RWPE1 (cell line): Measurements from ENCODE around the gene PAGE2B.
"Not testable (repeated sequence)": the region's sequence is repeated elsewhere in the genome, so short reads cannot be mapped to it uniquely, and the experiment has no call there.

Experiments used
- CTCF ChIA-PET: fragments of 350-600 bp; sonication (Branson Sonifier 250); formaldehyde crosslinking; extraction: SDS; loops from one replicate; lab custom pipeline; 2021; lab: Yijun Ruan, JAX
- POLR2A ChIA-PET: fragments of 400-600 bp; formaldehyde crosslinking; extraction: SDS; loops from one replicate; lab custom pipeline; 2020; ENCODE audit warnings: antibody characterized with exemption; ENCODE audit not compliant: low non-redundant PET; lab: Yijun Ruan, JAX
- DNase-seq: peaks from one replicate; pipeline ENCODE4 v3.0.0; 2012; ENCODE audit warnings: low spot score
- H3K27ac ChIP-seq: fragments of 450-650 bp; 2 replicates; pipeline ENCODE4 v1.5.1; 2017
- TF ChIP-seq, protein P1 (sequence below): fragments of 450-650 bp; conservative IDR thresholded peaks from 2 replicates; pipeline ENCODE4 v1.5.1; 2017; ENCODE audit warnings: low read depth, mild to moderate bottlenecking

The PAGE2B gene

DNA sequence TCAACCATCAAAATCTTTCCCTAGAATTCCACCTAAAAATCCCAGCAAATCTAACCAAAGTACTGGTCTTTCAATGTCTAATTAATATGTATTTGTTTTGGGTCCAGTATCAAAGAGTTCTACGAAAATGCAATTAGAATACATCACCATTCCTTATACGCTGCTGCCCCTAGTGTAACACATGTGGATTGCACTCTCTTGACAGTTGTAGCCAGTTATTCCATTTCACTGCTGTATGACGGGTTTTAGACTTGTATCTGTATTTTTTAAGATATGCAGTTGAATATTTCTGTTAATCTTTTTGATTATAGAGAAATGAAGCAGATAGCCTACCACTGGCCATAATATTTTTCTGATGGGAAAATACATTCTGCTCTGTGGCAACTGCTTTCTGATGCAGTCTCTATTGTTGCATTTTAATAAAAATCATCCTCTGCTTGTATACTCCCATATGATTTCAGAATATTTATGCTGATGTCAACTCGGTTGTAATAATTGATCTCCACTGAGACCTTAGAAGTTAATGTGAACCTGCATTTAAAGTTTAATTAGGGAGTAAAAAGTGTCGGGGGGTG, 17.1 kb upstream of the PAGE2B start:
- CTCF ChIA-PET = interaction anchor here (0.7 kb wide), 2 partner anchors 809 to 1192 kb away, joined by 3 read pairs; no protein-coding TSS in a partner anchor
- DNase-seq = peak; percentile 6
- H3K27ac ChIP-seq = no peak overlapping the region
- TF ChIP-seq, protein P1, sequence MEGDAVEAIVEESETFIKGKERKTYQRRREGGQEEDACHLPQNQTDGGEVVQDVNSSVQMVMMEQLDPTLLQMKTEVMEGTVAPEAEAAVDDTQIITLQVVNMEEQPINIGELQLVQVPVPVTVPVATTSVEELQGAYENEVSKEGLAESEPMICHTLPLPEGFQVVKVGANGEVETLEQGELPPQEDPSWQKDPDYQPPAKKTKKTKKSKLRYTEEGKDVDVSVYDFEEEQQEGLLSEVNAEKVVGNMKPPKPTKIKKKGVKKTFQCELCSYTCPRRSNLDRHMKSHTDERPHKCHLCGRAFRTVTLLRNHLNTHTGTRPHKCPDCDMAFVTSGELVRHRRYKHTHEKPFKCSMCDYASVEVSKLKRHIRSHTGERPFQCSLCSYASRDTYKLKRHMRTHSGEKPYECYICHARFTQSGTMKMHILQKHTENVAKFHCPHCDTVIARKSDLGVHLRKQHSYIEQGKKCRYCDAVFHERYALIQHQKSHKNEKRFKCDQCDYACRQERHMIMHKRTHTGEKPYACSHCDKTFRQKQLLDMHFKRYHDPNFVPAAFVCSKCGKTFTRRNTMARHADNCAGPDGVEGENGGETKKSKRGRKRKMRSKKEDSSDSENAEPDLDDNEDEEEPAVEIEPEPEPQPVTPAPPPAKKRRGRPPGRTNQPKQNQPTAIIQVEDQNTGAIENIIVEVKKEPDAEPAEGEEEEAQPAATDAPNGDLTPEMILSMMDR = peak; percentile 67
- POLR2A ChIA-PET = no interaction called here

DNA sequence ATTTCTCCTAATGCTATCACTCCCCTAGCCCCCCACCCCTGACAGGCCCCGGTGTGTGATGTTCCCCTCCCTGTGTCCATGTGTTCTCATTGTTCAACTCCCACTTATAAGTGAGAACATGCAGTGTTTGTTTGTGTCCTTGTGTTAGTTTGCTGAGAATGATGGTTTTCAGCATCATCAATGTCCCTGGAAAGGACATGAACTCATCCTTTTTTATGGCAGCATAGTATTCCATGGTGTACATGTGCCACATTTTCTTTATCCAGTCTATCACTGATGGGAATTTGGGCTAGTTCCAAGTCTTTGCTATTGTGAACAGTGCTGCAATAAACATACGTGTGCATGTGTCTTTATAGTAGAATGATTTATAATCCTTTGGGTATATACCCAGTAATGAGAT, 7.7 kb upstream of the PAGE2B start:
- H3K27ac ChIP-seq, POLR2A ChIA-PET, CTCF ChIA-PET, DNase-seq: not testable (repeated sequence)

DNA sequence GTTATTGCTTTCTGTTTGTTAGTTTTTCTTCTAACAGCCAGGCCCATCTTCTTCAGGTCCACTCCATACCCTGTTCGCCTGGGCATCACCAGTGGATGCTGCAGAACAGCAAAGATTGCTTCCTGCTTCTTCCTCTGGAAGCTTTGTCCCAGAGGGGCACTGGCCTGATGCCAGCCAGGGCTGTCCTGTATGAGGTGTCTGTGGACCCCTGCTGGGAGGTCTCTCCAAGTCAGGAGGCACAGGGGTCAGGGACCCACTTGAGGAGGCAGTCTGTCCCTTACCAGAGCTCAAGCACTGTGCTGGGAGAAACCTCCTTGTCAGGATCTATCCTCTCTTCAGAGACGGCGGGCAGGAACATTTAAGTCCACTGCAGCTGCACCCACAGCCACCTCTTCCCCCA, 2.5 kb upstream of the PAGE2B start:
- ChIA-PET POLR2A (no interaction called here), CTCF (no interaction called here)
- TF ChIP-seq, protein P1 = no peak
- no peak for DNase-seq
- H3K27ac ChIP-seq = no peak overlapping the region

DNA sequence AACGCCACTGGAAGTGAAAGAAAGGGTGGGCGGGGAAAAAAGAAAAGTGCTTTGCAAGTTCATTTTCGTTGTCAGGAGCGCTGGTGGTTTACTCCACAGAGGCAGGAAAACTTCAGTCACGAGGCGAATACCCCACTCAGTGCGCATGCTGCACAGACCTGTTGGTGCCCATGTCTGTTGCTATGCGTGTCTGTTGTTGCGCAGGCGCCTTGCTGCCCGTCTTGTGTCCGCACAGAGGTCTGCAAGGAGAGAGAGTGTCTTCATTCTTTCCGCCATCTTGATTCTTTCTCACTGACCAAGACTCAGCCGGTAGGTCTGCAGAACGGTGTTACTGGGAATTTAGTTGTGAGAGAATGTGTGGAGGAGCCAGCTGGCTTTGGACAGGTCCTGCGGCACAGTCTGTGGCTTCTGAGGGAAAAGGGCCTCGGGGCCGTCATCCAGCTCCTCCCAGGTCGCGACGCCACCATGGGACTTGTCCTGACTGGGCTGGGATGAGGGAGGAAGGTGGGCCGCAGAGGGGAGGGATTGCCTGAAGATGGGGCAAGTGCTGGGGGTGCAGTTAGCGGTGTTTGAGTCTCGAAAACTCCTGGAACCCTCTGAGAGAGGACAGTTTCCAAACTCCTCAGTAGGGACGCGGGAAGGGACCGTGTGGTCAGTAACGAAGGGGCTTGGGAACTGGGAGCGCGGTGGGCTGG, 14.1 kb downstream of the PAGE2B start, which contains the start of gene PAGE2:
TSS of gene PAGE2 (plus strand) at position 224 of the 695 bp plus-strand sequence. CDS start 1,003 bp downstream, outside the sequence.
- no peak within 1 kb of the TSS for H3K27ac ChIP-seq
- TF ChIP-seq, protein P1 = no peak
- POLR2A ChIA-PET = no interaction called here
- CTCF ChIA-PET = no interaction called here
- DNase-seq = no peak

DNA sequence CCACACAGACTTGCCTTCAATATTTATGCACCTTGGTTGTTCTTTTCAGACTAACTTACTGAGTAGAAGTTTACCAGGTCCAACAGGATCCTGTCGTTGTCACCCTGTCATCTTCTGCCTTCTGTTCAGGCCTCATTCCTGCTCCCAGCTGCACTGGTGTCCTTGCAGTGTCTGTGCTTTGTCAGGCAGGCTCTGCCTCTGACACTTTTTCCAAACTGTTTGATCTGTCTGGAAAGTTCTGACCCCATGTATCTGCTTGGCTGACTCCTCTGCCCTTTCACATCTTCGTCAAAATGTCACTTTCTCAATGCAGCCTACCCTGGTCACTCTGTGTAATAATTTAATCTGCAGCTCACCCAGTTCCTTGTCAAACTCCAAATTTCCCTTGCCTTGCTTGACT, 23.9 kb downstream of the PAGE2B start:
- H3K27ac ChIP-seq = no peak overlapping the region
- CTCF ChIA-PET = no interaction called here
- POLR2A ChIA-PET = no interaction called here
- TF ChIP-seq, protein P1 = no peak
- no peak for DNase-seq

DNA sequence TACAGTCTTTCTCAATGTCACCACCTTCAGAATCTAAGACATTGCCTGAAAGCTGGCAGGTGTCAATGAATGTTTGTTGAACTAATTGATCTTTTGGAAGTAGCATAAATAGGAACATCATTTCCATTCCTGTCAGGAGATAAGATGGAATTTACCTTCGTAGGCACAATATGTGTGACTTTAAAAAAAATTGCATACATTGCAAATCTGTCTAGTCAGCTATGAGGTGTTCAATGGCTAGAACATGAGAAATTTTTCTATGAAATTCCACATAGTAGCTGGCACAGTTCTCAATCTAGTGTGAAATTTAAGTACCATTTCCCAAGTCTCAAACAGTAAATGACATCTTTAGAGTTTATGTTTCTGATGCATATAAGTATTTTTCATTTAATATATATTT, 24.3 kb downstream of the PAGE2B start:
- CTCF ChIA-PET = no interaction called here
- TF ChIP-seq, protein P1 = no peak

DNA sequence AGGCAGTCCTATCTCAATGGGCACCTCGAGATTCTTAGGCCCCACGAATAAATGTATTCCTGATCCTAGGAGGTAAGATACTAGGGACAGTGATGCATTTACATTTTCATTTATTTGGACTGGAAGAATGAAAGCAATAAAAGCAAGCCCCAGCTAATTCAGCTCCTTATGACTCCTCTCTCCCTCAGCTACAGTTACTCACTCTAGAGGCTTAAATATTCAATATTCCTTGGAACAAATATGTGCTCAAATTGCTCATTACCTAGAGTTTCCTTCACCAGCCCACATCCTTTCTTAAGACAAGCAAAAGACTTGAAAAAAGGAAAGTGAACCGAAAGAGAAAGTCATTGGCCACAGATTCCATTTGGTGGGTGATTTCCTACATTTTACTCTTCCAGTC, 27.9 kb downstream of the PAGE2B start:
- ChIA-PET CTCF (no interaction called here), POLR2A (no interaction called here)
- no peak for DNase-seq
- no peak overlapping the region for H3K27ac ChIP-seq
- TF ChIP-seq, protein P1 = no peak

More for the DNA sequence above, 24.3 kb downstream of the PAGE2B start:
- DNase-seq = no peak
- POLR2A ChIA-PET = no interaction called here
- H3K27ac ChIP-seq = no peak overlapping the region
